ENCODE results near the gene NRXN3.
"Not testable (repeated sequence)": the region's sequence is repeated elsewhere in the genome, so short reads cannot be mapped to it uniquely, and the experiment has no call there.

NRXN3 gene

GRCh38 chr14:78567343-78567742, 397.2 kb downstream of the NRXN3 start:
- DNase-seq (ENCODE audit: low read depth in 1 of 2, low spot score in 1 of 2): no peak
- no peak for TF ChIP-seq JUND (IDR thresholded peaks at IDR 0.05; ENCODE audit: low read depth)
- in situ Hi-C loops (cut with HindIII; ENCODE audit: low pct_unique_long_range_greater_than_20kb, low sequenced_read_pairs): no loop called here

GRCh38 chr14:78573736-78574135, 403.6 kb downstream of the NRXN3 start:
- DNase-seq (ENCODE audit: low read depth in 1 of 2, low spot score in 1 of 2); in situ Hi-C loops (cut with HindIII; ENCODE audit: low pct_unique_long_range_greater_than_20kb, low sequenced_read_pairs): not testable (repeated sequence)

DNA sequence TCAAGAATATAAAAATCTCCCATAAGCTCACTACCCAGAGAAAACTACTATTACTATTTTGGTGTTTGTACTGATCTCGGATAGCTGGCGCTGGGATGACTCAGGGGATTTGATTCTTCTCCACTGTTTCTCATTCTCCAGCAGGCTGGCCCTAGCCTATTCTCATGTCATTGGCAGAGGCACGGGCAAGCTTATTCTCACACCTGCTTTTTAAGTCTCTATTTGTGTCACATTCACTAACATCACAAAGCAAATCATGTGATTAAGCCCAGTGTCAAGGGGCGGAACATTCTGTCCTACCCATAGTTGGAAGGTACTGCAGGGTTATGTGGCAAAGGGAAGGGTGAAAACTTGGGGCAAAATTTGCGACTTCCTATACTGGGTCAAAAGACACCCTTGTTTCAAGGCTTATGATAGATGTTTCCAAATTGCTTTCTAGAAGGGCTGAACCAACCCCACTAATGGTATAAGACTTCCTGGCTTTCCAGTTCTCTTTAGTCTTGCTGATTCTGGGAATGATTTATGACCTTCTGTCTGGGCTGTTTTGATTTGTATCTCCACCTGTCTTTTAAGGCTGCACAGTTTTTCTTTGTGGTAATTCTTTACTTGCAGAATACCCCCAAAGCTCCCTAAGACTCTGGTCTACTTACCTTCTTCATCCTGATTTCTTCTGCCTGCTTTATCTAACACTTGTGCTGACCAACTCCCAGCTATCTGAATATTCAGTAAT, 406.4 kb downstream of the NRXN3 start:
- TF ChIP-seq JUND (IDR thresholded peaks at IDR 0.05; ENCODE audit: low read depth): no peak
- in situ Hi-C loops (cut with HindIII; ENCODE audit: low pct_unique_long_range_greater_than_20kb, low sequenced_read_pairs): no loop called here
- DNase-seq (ENCODE audit: low read depth in 1 of 2, low spot score in 1 of 2): no peak

- in situ Hi-C loops (cut with HindIII; ENCODE audit: low pct_unique_long_range_greater_than_20kb, low sequenced_read_pairs): no loop called here
- no peak for TF ChIP-seq JUND (IDR thresholded peaks at IDR 0.05; ENCODE audit: low read depth)
- no peak for DNase-seq (ENCODE audit: low read depth in 1 of 2, low spot score in 1 of 2)
Measured at GRCh38 chr14:78581229-78581628, 411.1 kb downstream of the NRXN3 start.

- no peak for TF ChIP-seq JUND (IDR thresholded peaks at IDR 0.05; ENCODE audit: low read depth)
- no peak for DNase-seq (ENCODE audit: low read depth in 1 of 2, low spot score in 1 of 2)
- in situ Hi-C loops (cut with HindIII; ENCODE audit: low pct_unique_long_range_greater_than_20kb, low sequenced_read_pairs): no loop called here
Measured at GRCh38 chr14:78586681-78587080, 416.5 kb downstream of the NRXN3 start.

GRCh38 chr14:78588906-78589305, 418.7 kb downstream of the NRXN3 start:
- DNase-seq (ENCODE audit: low read depth in 1 of 2, low spot score in 1 of 2): no peak
- no peak for TF ChIP-seq JUND (IDR thresholded peaks at IDR 0.05; ENCODE audit: low read depth)
- in situ Hi-C loops (cut with HindIII; ENCODE audit: low pct_unique_long_range_greater_than_20kb, low sequenced_read_pairs): no loop called here

- no peak for DNase-seq (ENCODE audit: low read depth in 1 of 2, low spot score in 1 of 2)
- TF ChIP-seq JUND (IDR thresholded peaks at IDR 0.05; ENCODE audit: low read depth): no peak
- in situ Hi-C loops (cut with HindIII; ENCODE audit: low pct_unique_long_range_greater_than_20kb, low sequenced_read_pairs): no loop called here
Measured at GRCh38 chr14:78592616-78593219, 422.5 kb downstream of the NRXN3 start.

DNA sequence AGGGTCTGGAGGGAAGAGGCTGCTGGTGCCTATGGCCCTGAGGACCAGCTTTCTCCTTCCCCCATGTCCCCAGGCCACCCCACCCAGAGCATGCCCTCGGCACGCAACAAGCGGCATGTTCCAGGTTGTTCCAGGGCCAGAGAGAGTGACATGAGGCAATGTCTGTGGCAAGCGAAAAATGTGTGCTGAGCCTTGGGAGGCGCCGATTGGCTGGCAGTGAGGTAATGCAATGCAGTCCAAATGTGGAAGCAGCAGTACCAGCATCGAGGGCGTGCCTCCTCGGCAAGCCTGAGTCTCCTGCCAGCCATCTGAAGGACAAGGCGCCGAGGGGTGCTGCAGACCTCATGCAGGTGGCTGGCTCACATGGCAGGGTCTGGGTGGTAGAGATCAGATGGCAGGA, 423.8 kb downstream of the NRXN3 start:
- in situ Hi-C loops (cut with HindIII; ENCODE audit: low pct_unique_long_range_greater_than_20kb, low sequenced_read_pairs): no loop called here
- no peak for TF ChIP-seq JUND (IDR thresholded peaks at IDR 0.05; ENCODE audit: low read depth)
- no peak for DNase-seq (ENCODE audit: low read depth in 1 of 2, low spot score in 1 of 2)

DNA sequence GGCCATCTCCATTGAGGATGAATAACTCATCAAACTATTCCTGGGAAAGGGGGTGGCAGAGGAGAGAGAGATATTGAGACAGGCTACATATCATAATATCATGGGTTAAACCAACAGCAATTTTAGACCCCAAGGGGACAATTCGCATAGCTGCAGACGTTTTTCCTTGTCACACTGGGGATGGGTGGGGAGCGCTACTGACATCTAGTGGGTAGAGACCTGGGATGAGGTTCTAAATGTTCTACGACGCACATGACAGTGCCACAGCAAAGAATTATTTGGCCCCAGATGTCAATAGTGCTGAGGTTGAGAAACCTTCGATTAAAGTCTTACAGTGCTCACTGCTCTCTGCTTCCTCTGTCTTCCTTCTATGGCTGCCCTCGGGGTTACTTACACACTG, 425.6 kb downstream of the NRXN3 start:
- DNase-seq (ENCODE audit: low read depth in 1 of 2, low spot score in 1 of 2): peak in 1 of 2 experiments; percentile 15
- no peak for TF ChIP-seq JUND (IDR thresholded peaks at IDR 0.05; ENCODE audit: low read depth)
- in situ Hi-C loops (cut with HindIII; ENCODE audit: low pct_unique_long_range_greater_than_20kb, low sequenced_read_pairs): no loop called here

DNA sequence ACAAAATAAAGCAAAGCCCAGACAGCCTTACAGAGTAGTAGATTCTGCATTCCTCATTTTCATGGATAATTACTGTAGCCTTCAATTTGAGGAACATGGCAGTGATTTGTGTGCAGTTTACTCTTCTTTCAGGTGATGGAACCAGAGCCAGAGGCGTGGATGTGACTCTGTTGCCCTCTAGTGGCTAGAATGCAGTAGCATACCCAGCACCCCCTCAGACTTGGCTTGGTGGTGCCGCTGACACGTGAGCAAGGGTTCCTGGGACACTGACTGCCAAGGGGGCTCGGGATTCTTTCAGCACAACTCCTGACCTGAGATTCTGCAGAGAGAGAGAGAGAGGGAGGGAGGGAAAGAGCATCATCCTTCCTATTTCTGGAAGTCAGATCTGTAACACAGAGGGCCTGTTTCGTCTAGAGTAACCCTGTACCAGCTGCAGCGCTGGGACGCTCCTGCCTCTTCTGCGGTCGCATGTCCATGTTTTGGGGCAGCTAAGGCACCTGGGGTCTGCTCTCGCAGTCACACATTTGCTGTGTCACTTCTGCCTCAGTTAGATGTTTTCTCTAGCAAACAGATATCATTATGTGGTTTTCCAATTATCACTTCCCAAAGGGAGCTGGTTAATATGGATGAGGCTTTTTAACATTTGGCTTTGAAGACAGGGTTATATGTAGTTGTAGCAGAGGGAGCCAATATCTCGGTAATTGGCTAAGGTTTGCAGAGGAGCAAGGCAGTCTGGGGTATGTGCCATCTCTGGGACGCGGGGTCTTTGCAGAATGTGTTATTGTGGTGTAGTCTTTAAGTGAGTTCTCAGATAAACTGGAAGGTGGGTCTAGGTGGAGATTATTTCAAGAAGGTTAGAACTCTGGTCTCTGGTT, 428.1 kb downstream of the NRXN3 start:
- TF ChIP-seq JUND (IDR thresholded peaks at IDR 0.05; ENCODE audit: low read depth): no peak
- peak; percentile 69 to 74 for DNase-seq (ENCODE audit: low read depth in 1 of 2, low spot score in 1 of 2)
- in situ Hi-C loops (cut with HindIII; ENCODE audit: low pct_unique_long_range_greater_than_20kb, low sequenced_read_pairs): no loop called here

DNA sequence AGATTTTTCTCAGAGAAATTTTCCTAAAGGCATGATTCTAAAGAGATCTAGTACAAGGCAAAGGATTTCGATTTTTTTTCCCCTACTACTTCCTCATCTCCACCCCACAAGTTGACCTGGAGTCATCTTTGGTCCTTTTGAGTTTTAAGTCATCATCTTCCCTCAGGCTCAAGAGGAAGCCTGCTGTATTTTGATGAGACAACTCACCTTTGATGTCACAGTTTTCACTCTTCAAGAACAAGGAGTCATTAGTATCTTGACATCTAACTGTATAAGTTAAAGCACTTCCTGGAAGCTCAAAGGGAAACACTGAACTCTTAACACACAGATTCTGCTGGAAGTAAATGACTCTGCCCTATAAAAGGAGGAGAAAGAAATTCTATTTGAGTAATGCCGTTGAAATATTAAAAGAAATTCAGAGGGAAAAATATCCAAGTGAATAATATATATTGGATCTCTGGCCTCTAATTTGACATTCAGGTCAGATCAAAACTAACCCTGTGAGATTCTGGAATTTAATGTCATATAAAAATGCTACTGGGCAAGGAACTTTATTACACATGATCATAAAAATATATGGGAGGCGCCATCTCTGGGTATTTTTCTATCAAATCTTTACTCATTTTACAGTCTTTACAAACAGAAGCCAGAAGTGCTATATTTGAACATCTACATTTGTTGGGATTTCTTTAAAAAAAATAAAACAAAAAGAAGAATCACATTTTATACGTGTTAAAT, 435.0 kb downstream of the NRXN3 start:
- no peak for TF ChIP-seq JUND (IDR thresholded peaks at IDR 0.05; ENCODE audit: low read depth)
- in situ Hi-C loops (cut with HindIII; ENCODE audit: low pct_unique_long_range_greater_than_20kb, low sequenced_read_pairs): no loop called here
- no peak for DNase-seq (ENCODE audit: low read depth in 1 of 2, low spot score in 1 of 2)

- DNase-seq (ENCODE audit: low read depth in 1 of 2, low spot score in 1 of 2): no peak
- no peak for TF ChIP-seq JUND (IDR thresholded peaks at IDR 0.05; ENCODE audit: low read depth)
- in situ Hi-C loops (cut with HindIII; ENCODE audit: low pct_unique_long_range_greater_than_20kb, low sequenced_read_pairs): no loop called here
Measured at GRCh38 chr14:78605897-78606500, 435.8 kb downstream of the NRXN3 start.

Data from T47D (cell line).